OCI-LY7 (cell line): ENCODE measurements around the gene SPG11. TPM values are rescaled to one million over a fixed set of nuclear protein-coding genes. Genes with fewer than 3 reads are reported as not detected.
"Not testable (repeated sequence)": the region's sequence is repeated elsewhere in the genome, so short reads cannot be mapped to it uniquely, and the experiment has no call there.

Experiments used
- BruUV-seq: library from RNA; stranded (reverse); fragments of 400-500 nt; replicated peaks from 2 replicates; lab custom pipeline; 2021; lab: Mats Ljungman, UMichigan
- CTCF ChIA-PET: fragments of 300-600 bp; sonication (Branson Sonifier 250); formaldehyde crosslinking; loops from one replicate; lab custom pipeline; 2022; ENCODE audit warnings: antibody characterized with exemption; ENCODE audit not compliant: unreplicated experiment; lab: Charles Lee
- POLR2A ChIA-PET: fragments of 300-600 bp; sonication (Branson Sonifier 250); formaldehyde crosslinking; loops from one replicate; lab custom pipeline; 2022; ENCODE audit warnings: antibody characterized with exemption; lab: Charles Lee
- DNase-seq: peaks from one replicate; pipeline ENCODE4 v3.0.0-alpha.2; 2015; ENCODE audit warnings: low spot score
- H2AFZ ChIP-seq: fragments of 200-600 bp; sonication (generic), shearing (Covaris generic); 2 replicates; pipeline ENCODE4 v1.6.1; 2014; ENCODE audit warnings: mild to moderate bottlenecking, antibody characterized with exemption, low read length, moderate library complexity
- H3K27ac ChIP-seq: fragments of 200-600 bp; sonication (generic); 2 replicates; pipeline ENCODE4 v1.5.1; 2014; ENCODE audit warnings: mixed run types, low read depth, mild to moderate bottlenecking, moderate library complexity, low read length, inconsistent platforms; ENCODE audit not compliant: poor library complexity, severe bottlenecking
- H3K36me3 ChIP-seq: fragments of 200-600 bp; sonication (generic); 2 replicates; pipeline ENCODE4 v1.6.1; 2014; ENCODE audit warnings: mild to moderate bottlenecking, antibody characterized with exemption, low read length, moderate library complexity, mixed read lengths; ENCODE audit not compliant: insufficient read depth
- H3K4me1 ChIP-seq: fragments of 200-600 bp; sonication (generic); 2 replicates; pipeline ENCODE4 v1.5.1; 2014; ENCODE audit warnings: mild to moderate bottlenecking, low read length; ENCODE audit not compliant: insufficient read depth, poor library complexity, severe bottlenecking
- H3K4me2 ChIP-seq: fragments of 200-600 bp; sonication (generic); 2 replicates; pipeline ENCODE4 v1.6.1; 2014; ENCODE audit warnings: mild to moderate bottlenecking, low read length
- H3K4me3 ChIP-seq: fragments of 200-600 bp; sonication (generic); 2 replicates; pipeline ENCODE4 v1.5.1; 2014; ENCODE audit warnings: mild to moderate bottlenecking, low read depth, low read length; ENCODE audit not compliant: poor library complexity, severe bottlenecking
- H3K79me2 ChIP-seq: fragments of 200-600 bp; sonication (generic); 2 replicates; pipeline ENCODE4 v1.6.1; 2016; ENCODE audit warnings: low read depth, mild to moderate bottlenecking, low read length, moderate library complexity, mixed read lengths; ENCODE audit not compliant: insufficient read depth
- H3K9me2 ChIP-seq: fragments of 200-600 bp; sonication (generic); 2 replicates; pipeline ENCODE4 v1.6.1; 2016; ENCODE audit warnings: mild to moderate bottlenecking, low read length, mixed read lengths; ENCODE audit not compliant: insufficient read depth
- H3K9me3 ChIP-seq: fragments of 200-600 bp; sonication (generic); 2 replicates; pipeline ENCODE4 v1.6.1; 2014; ENCODE audit warnings: mild to moderate bottlenecking, mixed run types, low read length, mixed read lengths
- H4K20me1 ChIP-seq: fragments of 200-600 bp; sonication (generic); 2 replicates; pipeline ENCODE4 v1.6.1; 2014; ENCODE audit warnings: mild to moderate bottlenecking, antibody characterized with exemption, low read length, moderate library complexity, mixed read lengths; ENCODE audit not compliant: insufficient read depth
- CTCF ChIP-seq: fragments of 200-600 bp; sonication (generic); conservative IDR thresholded peaks from 2 replicates; pipeline ENCODE4 v1.5.1; 2014; ENCODE audit warnings: mild to moderate bottlenecking, antibody characterized with exemption, low read length, moderate library complexity, mixed read lengths
- EZH2phosphoT487 ChIP-seq: fragments of 200-600 bp; sonication (generic); IDR thresholded peaks from 2 replicates; pipeline ENCODE4 v1.6.1; 2018; ENCODE audit warnings: low read depth, borderline replicate concordance, mild to moderate bottlenecking, mixed run types, antibody characterized with exemption, low read length, moderate library complexity, mixed read lengths
- intact Hi-C: fragments of 100-400 bp; cut with micrococcal nuclease; formaldehyde crosslinking; loops from one replicate; pipeline ENCODE4 v1.10.0; 2022; ENCODE audit not compliant: unreplicated experiment
- total RNA-seq, 2 experiments: library from RNA; depleted of rRNA in 1 of 2; stranded (reverse); fragments of >200 nt in 1 of 2; shearing (Covaris generic) in 1 of 2; gene quantifications; 2 replicates each; pipeline ENCODE4 v1.2.3, GENCODE V29; 2014 to 2022

Gene SPG11
- total RNA-seq, 2 experiments from 2014 or later = 69.1 to 92.8 TPM

- TSS peak; percentile 81 for BruUV-seq
- Histone ChIP-seq H3K27ac (peak overlapping the region; percentile 56), H3K9me3 (no peaks in the 10 kb centered on the region), H3K4me3 (peak overlapping the region; percentile 83), H4K20me1 (peaks cover 16% of the 10 kb centered on the region; the same call in 1 of the 2 replicates), H3K36me3 (peaks cover 23% of the 10 kb centered on the region), H3K79me2 (peaks cover 32% of the 10 kb centered on the region), H3K9me2 (no peaks in the 10 kb centered on the region), H3K4me1 (peaks cover 14% of the 10 kb centered on the region), H3K4me2 (peak overlapping the region; percentile 78), H2AFZ (peak overlapping the region; percentile 60; the same call in 1 of the 2 replicates)
- ChIA-PET POLR2A (interaction anchor here (0.6 to 1.5 kb wide), 3 partner anchors 124 to 273 kb away, joined by 3 read pairs; partner anchors contain the start of gene TRIM69), CTCF (no interaction called here)
- DNase-seq = peak; percentile 42
- intact Hi-C loops = loop anchor here (2.0 kb wide), 2 partner anchors 175 to 247 kb away; partner anchors contain the start of genes B2M, GOLM2 and PATL2
- TF ChIP-seq EZH2phosphoT487 (no peak), CTCF (no peak)
Observed at GRCh38 chr15:44535523-44536301, 127.8 kb downstream of the SPG11 start.

- POLR2A ChIA-PET = interaction anchor here (0.6 to 1.5 kb wide), 3 partner anchors 124 to 273 kb away, joined by 3 read pairs; partner anchors contain the start of gene TRIM69
- CTCF ChIA-PET = no interaction called here
- H3K79me2 ChIP-seq = peaks cover 27% of the 10 kb centered on the region
- H3K36me3 ChIP-seq = peaks cover 18% of the 10 kb centered on the region
- no TSS peak for BruUV-seq
- no peak overlapping the region for H3K27ac ChIP-seq
- TF ChIP-seq EZH2phosphoT487 (no peak), CTCF (no peak)
- H3K4me1 ChIP-seq = peaks cover 14% of the 10 kb centered on the region
- no peaks in the 10 kb centered on the region for H3K9me3 ChIP-seq
- no peaks in the 10 kb centered on the region for H3K9me2 ChIP-seq
- no peak overlapping the region for H2AFZ ChIP-seq
- no peak for DNase-seq
- no peak overlapping the region for H3K4me3 ChIP-seq
- H3K4me2 ChIP-seq = no peak overlapping the region
- H4K20me1 ChIP-seq = peaks cover 12% of the 10 kb centered on the region; the same call in 1 of the 2 replicates
- intact Hi-C loops = no loop called here
Observed at GRCh38 chr15:44535092-44535491, 128.4 kb downstream of the SPG11 start.

DNA sequence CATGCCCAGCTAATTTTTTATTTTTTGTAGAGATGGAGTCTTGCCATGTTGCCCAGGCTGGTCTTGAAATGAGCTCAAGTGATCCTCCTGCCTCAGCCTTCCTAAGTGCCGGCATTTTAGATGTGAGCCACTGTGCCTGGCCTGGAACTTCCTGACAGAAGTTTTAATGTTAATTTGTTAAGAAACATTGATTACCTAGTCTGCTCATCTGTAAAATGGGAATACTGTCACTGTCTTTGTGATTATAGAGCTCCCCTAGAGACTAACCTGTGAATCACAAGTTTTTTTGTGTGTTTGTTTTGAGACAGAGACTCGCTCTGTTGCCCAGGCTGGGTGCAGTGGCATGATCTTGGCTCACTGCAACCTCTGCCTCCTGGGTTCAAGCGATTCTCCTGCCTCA is 130.8 kb downstream of the SPG11 start:
- no peak for TF ChIP-seq EZH2phosphoT487
- peak; percentile 67 for TF ChIP-seq CTCF
- Histone ChIP-seq H3K4me3 (no peak overlapping the region), H3K36me3 (peaks cover 3% of the 10 kb centered on the region; the same call in 1 of the 2 replicates), H3K79me2 (peaks cover 6% of the 10 kb centered on the region), H3K4me2 (no peak overlapping the region), H3K4me1 (peaks cover 6% of the 10 kb centered on the region), H3K27ac (no peak overlapping the region), H2AFZ (no peak overlapping the region), H3K9me2 (no peaks in the 10 kb centered on the region), H4K20me1 (peaks cover 1% of the 10 kb centered on the region; the same call in 1 of the 2 replicates), H3K9me3 (no peaks in the 10 kb centered on the region)
- peak; percentile 35 for DNase-seq
- no TSS peak for BruUV-seq
- ChIA-PET CTCF (interaction anchor here (0.8 kb wide), 1 partner anchor 31 kb away, joined by 3 read pairs; no protein-coding TSS in a partner anchor), POLR2A (interaction anchor here (1.2 to 1.3 kb wide), 2 partner anchors 74 to 607 kb away, joined by 3 read pairs; no protein-coding TSS in a partner anchor)
- intact Hi-C loops = no loop called here

DNA sequence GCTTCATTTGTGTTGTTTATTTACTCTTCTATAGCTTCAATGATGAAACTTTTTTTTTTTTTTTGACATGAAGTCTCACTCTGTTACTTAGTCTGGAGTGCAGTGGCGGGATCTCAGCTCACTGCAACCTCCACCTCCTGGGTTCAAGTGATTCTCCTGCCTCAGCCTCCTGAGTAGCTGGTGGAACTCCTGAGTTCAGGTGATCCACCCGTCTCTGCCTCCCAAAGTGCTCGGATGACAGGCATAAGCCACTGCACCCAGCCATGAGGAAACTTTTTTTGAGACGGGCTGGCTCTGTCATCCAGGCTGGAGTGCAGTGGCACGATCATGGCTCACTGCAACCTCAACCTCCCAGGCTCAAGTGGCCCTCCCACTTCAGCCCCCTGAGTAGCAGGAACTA is 131.2 kb downstream of the SPG11 start:
- H2AFZ ChIP-seq, H4K20me1 ChIP-seq, H3K9me2 ChIP-seq, intact Hi-C loops, CTCF ChIA-PET, H3K79me2 ChIP-seq, DNase-seq, H3K4me3 ChIP-seq, H3K9me3 ChIP-seq, H3K27ac ChIP-seq, H3K4me1 ChIP-seq, H3K4me2 ChIP-seq, H3K36me3 ChIP-seq, BruUV-seq: not testable (repeated sequence)
- POLR2A ChIA-PET = interaction anchor here (1.2 kb wide), 1 partner anchor 607 kb away, joined by 3 read pairs; no protein-coding TSS in a partner anchor
